Activated CD4-positive, alpha-beta T cell treated with anti-CD3 and anti-CD28 coated beads, Interleukin-2, amount 50 U/mL, for 16 hours (primary cell): Measurements from ENCODE around the gene PRR11.
A peak's percentile ranks its signal among the peaks of the same experiment; 100 is the strongest.
"Not testable (repeated sequence)": the region's sequence is repeated elsewhere in the genome, so short reads cannot be mapped to it uniquely, and the experiment has no call there.

ENCODE experiments used
- DNase-seq: peaks from one replicate; pipeline ENCODE4 v3.0.0-alpha.2; 2020

The PRR11 gene

GRCh38 chr17:59155439-59156177, at the start of gene PRR11:
TSS of gene PRR11 (plus strand) at chr17:59155746. CDS start at chr17:59169753, 14,007 bp downstream.
- peak; percentile 99 for DNase-seq

GRCh38 chr17:59105852-59106462, 49.6 kb upstream of the PRR11 start:
- DNase-seq: peak; percentile 75

DNA sequence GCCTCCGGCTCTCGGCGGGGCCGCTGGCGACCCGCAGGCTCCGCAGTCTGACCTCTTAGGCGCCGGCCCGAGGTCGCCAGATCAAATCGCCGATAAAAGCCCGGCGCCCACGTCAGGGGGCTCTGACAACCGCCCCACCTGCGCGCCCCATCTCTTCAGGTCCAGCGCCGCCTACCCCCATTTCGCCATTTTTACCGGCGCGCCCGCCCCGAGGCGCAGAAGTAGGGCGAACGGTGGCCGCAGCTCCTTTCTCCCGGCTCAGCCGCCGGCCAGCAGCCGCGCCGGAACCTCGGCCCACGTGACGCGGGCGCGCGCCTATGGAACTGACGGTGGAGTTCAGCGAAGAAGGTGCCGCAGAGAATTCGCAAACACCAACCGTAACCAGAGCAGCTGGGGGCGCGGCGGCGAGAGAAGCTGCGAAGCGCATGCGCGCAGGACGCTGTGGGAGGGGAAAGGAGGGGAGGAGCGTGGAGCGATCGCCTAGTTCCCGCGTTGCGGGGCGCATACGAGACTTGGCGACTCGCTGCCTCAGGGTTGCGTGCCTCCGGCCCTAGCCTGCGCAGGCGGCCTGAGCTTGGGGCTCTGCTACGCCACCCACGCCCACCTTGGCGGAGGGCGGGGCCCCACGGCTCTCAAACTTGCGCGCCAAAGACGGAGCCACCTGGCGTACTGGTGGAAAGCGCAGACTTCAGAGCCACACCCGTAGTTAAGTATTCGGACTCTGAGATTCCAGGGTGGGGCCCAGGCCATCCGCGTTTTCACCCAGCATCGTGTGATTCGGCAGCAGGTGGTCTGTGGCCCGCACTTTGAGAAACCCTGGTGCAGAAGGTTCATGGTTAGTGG, 48.9 kb upstream of the PRR11 start, which contains the start of gene TRIM37:
TSS of gene TRIM37 (minus strand) at position 418 of the 843 bp plus-strand sequence. CDS start 419 bp downstream, outside the sequence.
- DNase-seq: peak; percentile 100

- no peak for DNase-seq
Measured at GRCh38 chr17:59107306-59107670, 48.3 kb upstream of the PRR11 start.

- no peak for DNase-seq
Measured at GRCh38 chr17:59108400-59109102, 47.0 kb upstream of the PRR11 start.

DNA sequence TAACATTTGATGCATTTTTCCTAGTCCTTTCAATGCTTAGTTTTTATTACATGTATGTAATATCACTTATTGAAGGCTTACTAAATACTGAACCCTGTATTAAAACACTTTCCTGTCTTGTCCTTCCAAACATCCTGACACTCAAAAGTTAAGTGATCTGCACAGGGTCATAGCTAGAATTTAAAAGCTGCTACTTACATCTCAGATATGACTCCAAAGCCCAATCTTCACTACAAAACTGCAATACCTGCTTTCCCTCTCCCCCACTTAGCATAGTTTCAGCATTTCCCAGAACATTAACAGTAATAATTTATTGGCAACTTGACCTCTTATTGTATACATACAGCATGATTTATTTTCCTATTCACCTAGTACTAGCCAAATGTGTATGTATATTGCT, 44.6 kb upstream of the PRR11 start:
- DNase-seq: no peak

GRCh38 chr17:59111539-59111938, 44.0 kb upstream of the PRR11 start:
- DNase-seq: no peak

- DNase-seq: no peak
Measured at GRCh38 chr17:59115474-59115873, 40.1 kb upstream of the PRR11 start.

- DNase-seq: no peak
Measured at GRCh38 chr17:59121901-59122480, 33.6 kb upstream of the PRR11 start.

- no peak for DNase-seq
Measured at GRCh38 chr17:59124665-59125064, 30.9 kb upstream of the PRR11 start.

- DNase-seq: no peak
Measured at GRCh38 chr17:59126809-59127417, 28.6 kb upstream of the PRR11 start.

DNA sequence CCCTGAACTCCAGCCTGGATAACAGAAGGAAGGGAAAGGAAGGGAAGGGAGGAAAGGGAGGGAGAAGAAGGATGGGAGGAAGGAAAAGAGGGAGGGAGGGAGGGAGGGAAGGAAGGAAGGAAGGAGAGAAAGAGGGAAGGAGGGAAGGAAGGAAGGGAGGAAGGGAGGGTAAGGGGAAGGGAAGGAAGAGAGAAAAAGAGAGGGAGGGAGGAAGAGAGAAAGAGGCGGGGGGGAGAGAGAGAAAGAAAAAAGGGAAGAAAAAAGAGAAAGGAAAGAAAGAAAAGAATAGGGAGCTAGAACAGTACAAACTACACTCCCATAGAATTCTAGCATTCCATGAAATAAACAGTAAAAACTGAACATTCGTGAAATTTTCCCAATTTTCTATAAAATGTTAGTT, 25.7 kb upstream of the PRR11 start:
- no peak for DNase-seq

GRCh38 chr17:59131131-59131530, 24.4 kb upstream of the PRR11 start:
- DNase-seq: no peak

DNA sequence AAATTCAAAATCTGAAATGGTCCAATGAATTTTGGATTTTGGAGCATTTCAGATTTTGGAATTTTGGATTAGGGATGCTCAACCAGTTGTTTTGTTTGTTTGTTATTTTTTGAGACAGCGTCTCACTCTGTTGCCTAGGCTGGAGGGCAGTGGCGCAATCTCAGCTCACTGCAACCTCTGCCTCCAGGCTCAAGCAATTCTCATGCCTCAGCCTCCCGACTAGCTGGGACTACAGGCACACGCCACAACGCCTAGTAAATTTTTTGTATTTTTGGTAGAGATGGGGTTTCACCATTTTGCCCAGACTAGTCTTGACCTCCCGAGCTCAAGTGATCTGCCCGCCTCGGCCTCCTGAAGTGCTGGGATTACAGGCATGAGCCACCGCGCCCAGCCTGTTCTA, 17.2 kb upstream of the PRR11 start:
- DNase-seq: not testable (repeated sequence)

DNA sequence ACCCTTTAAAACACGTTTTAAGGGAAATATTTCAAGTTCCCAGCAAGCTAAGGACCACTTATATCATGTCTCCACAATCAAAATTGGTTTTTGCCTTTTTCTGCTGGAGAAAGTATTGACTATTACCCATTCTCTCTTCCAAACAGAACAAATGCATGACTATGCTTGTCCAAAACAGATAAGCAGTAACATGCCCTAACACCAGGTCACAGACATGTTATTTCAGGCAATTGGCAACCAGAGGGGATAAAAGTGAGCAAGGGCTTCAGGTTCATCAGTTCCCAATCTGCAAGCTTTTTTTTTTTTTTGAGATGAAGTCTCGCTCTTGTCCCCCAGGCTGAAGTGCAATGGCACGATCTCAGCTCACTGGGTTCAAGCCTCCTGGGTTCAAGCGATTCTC, 15.6 kb upstream of the PRR11 start:
- DNase-seq: no peak

DNA sequence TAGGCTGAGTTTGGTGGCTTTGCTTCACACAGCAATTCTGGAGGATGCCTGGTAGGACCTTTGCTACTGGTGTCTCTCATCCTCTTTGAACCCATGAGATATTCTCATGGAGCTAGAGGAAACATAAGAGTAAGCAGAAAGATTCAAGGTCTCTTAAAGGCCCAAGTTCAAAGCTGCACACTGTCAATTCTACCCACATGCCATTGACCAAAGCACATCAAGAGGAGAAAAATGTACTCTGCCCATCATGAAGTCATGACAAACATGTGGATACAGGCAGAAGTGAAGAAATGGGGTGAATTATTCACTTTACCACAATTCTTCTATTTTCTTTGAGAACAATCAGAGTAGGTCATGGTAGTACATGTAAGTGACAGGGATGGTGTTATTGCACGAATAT, 13.7 kb upstream of the PRR11 start:
- no peak for DNase-seq

DNA sequence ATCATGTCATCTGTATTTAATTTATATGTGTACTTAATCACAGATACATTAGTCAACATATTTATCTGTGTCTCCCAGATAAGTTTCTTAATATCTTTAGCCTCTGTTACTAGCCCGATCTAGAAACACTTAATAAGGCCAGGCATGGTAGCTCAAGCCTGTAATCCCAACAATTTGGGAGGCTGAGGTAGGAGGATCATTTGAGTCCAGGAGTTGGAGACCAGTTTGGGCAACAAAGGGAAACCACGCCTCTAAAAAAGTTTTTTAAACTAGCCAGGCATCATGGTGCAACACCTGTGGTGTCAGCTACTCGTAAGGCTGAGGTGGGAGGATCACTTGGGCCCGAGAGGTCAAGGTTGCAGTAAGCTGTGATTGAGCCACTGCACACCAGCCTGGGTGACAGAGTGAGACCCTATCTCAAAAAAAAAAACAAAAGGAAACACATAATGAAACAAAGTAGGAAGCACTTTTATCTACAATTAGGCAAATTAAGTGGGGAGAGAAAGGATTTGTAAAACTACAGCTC, 9.9 kb upstream of the PRR11 start:
- no peak for DNase-seq

DNA sequence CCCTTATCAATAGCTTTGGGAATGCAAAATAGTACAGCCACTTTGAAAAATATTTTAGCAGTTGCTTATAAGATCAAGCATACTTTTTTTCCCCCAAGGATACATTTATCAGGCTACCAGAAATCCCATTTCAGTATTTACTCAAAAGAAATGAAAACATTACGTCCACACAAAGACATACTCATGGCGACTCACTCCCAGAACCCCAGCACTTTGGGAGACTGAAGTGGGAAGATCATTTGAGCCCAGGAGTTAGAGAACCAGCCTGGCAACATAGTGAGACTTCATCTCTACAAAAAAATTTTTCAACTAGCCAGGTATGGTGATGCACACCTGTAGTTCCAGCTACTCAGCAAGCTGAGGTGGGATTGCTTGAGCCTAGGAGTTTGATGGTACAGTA, 6.5 kb upstream of the PRR11 start:
- DNase-seq: no peak

- DNase-seq: peak; percentile 32
Measured at GRCh38 chr17:59149841-59150511, 5.6 kb upstream of the PRR11 start.

DNA sequence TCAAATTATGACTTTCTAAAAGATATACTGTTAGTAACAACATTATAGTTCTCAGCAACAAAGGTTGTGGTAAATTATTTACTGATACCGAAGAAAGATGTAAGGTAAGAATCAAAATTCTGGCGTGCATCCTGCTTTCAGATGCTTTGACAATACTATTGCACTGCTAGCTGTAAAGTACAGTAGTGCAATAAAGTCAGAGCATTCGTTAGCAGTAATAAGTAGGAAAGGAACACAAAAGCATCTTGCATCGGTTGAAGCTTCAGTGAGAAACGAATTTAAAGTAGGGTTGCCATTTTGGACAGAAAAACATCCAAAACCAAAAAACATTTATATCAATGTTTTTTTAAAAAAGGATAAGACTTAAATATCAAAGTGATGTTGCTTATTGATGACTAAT, 4.5 kb upstream of the PRR11 start:
- DNase-seq: no peak

GRCh38 chr17:59151591-59151990, 4.0 kb upstream of the PRR11 start:
- DNase-seq: no peak
